AG09319 (cell line): Measurements from ENCODE around the gene B4GALNT2.
"Not testable (repeated sequence)": the region's sequence is repeated elsewhere in the genome, so short reads cannot be mapped to it uniquely, and the experiment has no call there.

Experiments used
- DNase-seq: peaks from one replicate; pipeline ENCODE4 v3.0.0-alpha.2; 2010; ENCODE audit warnings: low read depth; ENCODE audit errors: extremely low read depth
- TF ChIP-seq, protein P1 (sequence below): IDR thresholded peaks from 2 replicates; pipeline ENCODE4 v1.5.1; 2011; ENCODE audit warnings: low read depth, mild to moderate bottlenecking, inconsistent platforms, low read length, moderate library complexity

Gene B4GALNT2, protein sequence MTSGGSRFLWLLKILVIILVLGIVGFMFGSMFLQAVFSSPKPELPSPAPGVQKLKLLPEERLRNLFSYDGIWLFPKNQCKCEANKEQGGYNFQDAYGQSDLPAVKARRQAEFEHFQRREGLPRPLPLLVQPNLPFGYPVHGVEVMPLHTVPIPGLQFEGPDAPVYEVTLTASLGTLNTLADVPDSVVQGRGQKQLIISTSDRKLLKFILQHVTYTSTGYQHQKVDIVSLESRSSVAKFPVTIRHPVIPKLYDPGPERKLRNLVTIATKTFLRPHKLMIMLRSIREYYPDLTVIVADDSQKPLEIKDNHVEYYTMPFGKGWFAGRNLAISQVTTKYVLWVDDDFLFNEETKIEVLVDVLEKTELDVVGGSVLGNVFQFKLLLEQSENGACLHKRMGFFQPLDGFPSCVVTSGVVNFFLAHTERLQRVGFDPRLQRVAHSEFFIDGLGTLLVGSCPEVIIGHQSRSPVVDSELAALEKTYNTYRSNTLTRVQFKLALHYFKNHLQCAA

DNA sequence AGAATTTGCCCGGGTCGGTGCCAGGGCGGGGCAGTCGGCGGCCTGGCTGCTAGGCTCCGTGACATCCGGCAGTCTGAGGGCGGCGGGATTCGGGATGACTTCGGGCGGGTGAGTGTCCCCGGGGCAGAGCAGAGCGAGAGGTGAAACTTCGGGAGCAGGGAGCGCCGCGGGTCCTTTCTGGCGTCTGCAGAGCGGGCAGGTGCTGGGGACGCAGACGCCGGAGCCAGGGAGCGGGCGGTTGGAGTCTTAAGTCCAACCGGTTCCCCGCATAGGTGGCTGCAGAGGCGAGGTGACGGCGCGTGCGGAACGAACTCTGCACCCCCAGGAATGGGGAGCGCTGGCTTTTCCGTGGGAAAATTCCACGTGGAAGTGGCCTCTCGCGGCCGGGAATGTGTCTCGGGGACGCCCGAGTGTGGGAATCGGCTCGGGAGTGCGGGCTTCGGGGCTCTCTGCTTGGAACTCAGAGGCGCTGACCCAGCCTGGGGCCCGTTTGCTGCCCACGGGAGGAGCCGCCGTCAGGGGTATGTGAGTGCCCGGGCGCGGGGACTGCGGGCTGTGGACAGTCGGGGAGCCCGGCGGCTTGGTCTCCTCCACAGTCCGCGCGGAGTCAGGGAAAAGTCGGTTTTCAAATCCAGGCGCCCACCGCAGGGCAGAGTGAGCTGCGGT, at the start of gene B4GALNT2:
Gene B4GALNT2 (plus strand): TSS at position 71 of the 666 bp plus-strand sequence. CDS start 24 bp downstream, at position 95.
- no peak for DNase-seq
- TF ChIP-seq, protein P1, sequence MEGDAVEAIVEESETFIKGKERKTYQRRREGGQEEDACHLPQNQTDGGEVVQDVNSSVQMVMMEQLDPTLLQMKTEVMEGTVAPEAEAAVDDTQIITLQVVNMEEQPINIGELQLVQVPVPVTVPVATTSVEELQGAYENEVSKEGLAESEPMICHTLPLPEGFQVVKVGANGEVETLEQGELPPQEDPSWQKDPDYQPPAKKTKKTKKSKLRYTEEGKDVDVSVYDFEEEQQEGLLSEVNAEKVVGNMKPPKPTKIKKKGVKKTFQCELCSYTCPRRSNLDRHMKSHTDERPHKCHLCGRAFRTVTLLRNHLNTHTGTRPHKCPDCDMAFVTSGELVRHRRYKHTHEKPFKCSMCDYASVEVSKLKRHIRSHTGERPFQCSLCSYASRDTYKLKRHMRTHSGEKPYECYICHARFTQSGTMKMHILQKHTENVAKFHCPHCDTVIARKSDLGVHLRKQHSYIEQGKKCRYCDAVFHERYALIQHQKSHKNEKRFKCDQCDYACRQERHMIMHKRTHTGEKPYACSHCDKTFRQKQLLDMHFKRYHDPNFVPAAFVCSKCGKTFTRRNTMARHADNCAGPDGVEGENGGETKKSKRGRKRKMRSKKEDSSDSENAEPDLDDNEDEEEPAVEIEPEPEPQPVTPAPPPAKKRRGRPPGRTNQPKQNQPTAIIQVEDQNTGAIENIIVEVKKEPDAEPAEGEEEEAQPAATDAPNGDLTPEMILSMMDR: no peak

DNA sequence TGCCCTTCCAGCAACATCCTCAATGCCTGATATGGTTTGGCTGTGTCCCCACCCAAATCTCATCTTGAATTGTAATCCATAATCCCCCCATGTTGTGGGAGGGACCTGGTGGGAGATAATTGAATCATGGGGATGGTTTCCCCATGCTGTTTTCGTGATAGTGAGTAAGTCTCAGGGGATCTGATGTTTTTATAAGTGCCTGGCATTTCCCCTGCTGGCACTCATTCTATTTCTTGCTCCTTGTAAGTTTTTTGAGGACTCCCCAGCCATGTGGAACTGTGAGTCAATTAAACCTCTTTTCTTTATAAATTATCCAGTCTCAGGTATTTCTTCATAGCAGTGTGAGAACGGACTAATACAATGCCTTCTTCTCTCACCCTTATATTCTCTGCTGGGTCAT, 47.5 kb upstream of the B4GALNT2 start:
- DNase-seq: not testable (repeated sequence)

DNA sequence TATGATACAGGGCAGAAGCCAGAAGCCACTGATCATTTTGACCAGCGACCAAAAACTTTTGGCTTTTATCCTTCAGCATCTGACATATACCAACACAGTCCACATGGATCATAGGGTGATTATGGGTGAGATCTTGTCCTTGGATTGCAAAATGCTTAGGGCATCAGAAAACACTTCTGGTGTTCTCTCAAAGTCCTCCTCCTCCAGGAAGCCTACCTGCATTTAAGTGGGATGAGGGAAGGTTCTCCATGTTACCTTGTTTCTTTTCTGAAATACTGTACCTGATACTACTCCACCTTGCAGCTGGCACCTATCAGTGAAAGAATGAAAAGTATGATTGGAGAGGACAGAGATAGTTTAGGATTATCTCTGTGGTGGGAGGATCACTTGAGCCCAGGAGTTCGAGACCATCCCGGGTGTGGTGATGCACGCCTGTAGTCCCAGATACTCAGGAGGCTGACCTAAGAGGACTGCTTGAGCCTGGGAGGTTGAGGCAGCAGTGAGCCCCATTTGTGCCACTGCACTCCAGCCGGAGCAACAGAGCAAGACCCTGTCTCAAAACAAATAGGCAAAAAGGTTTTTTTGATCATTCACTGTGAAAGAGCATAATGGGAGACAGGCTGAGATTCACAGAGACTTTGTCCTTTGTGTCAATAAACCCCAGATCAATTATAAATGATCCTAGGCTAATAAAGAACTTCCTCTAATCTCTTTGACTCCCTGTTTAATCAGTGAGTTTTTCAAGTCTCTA, 46.8 kb upstream of the B4GALNT2 start:
- TF ChIP-seq, protein P1: no peak
- DNase-seq: no peak

DNA sequence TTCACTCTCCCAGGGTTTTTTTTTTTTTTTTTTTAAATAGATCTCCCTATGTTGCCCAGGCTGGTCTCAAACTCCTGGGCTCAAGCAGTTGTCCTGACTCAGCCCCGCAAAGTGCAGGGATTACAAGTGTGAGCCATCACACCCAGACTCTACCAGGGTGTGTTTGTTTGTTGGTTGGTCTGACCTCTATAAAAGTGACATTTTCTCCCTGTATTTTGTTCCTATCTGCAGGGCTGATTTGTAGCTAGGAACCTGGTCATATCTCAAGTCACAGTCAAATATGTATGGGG, 46.3 kb upstream of the B4GALNT2 start:
- no peak for DNase-seq

DNA sequence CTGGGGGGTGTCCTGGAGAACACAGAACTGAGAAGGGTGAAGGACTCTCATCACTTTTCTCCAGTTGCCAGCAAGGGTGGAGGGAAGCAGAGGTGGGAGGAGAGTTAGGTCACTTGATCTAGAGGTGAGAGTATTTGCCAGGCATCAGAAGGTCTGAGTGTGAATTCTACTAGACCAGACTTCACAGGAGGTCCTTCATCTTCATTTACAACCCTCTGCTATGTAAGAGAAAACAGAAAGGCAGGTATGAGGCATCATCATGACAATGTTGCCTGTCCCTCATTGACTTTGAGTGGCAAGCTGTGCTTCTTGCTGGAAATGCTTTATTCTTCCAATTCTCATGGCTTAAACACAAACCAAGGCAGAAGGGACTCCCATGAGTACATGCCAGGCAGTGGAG, 45.9 kb upstream of the B4GALNT2 start:
- no peak for DNase-seq
- TF ChIP-seq, protein P1: no peak

More for the DNA sequence above, 46.3 kb upstream of the B4GALNT2 start:
- TF ChIP-seq, protein P1: no peak

DNA sequence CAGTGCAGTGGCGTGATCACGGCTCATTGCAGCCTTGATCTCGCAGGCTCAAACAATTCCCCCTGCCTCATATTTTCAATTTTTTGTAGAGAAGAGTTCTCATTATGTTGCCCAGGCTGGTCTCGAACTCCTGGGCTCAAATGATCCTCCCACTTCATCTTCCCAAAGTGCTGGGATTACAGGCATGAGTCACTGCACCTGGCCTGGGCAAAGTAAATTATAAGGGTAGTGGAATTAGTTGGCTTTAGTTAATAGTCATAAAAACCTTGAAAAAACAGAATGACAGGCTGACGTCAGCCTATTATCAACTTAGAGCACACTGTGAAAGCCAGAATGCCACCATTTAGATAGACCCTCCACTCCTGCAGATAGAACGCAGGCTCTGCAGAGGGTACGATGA, 43.5 kb upstream of the B4GALNT2 start:
- no peak for DNase-seq
- TF ChIP-seq, protein P1: no peak

DNA sequence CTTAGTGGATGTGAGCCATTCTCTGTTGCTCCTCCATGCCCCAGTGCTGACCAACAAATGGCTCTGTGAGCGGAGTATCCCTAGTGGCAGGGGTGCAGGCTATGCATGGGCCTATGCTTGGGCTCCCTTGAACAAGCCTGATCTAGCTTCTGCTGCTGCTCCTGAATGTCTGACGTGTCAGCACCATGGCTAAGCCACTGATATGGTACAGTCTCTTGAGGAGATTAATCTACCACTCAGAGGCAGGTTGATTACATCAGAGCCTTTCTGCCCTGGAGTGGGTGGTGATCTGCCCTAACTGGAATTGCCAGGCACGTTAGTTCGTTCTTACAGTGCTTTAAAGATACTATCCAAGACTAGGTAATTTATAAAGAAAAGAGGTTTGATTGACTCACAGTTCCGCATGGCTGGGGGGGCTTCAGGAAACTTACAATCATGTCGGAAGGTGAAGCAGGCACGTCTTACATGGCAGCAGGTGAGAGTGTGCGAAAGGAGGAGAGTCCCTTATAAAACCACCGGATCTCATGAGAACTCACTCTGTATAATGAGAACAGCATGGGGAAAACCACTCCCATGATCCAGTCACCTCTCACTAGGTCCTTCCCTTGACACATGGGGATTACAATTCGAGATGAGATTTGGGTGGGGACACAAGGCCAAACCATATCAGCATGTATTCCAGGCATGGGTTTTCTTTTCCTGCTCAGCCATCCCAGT, 41.5 kb upstream of the B4GALNT2 start:
- DNase-seq: no peak
- TF ChIP-seq, protein P1: no peak
